IMR-90 (cell line): ENCODE measurements around the gene PPP1R12C. TPM values are rescaled to one million over a fixed set of nuclear protein-coding genes. Genes with fewer than 3 reads are reported as not detected.

Source experiments
- ATAC-seq: fragments of 200-7000 bp; cut with Tn5 transposase; 2 replicates; pipeline ENCODE4 v1.9.1; 2020; ENCODE audit warnings: low read depth, mild to moderate bottlenecking, moderate library complexity
- BruUV-seq: library from RNA; stranded (reverse); fragments of 400-500 nt; replicated peaks from 2 replicates; lab custom pipeline; 2021; lab: Mats Ljungman, UMichigan
- CTCF ChIA-PET: fragments of 300-600 bp; formaldehyde crosslinking; extraction: SDS; loops from one replicate; lab custom pipeline; 2021; ENCODE audit warnings: antibody characterized with exemption; lab: Yijun Ruan, JAX
- POLR2A ChIA-PET: fragments of 300-600 bp; sonication (Branson Sonifier 250); formaldehyde crosslinking; loops from one replicate; lab custom pipeline; 2022; ENCODE audit warnings: antibody characterized with exemption; ENCODE audit not compliant: unreplicated experiment; lab: Charles Lee
- DNase-seq: peaks from one replicate; pipeline ENCODE4 v3.0.0; 2013
- H2AFZ ChIP-seq: replicated peaks from 2 replicates; pipeline ENCODE3; 2013; ENCODE audit warnings: low read length, mild to moderate bottlenecking; ENCODE audit not compliant: poor library complexity
- H2AK5ac ChIP-seq: 2 replicates; pipeline ENCODE4 v1.6.1; 2013; ENCODE audit warnings: low read depth, low read length, inconsistent platforms
- H2AK9ac ChIP-seq: replicated peaks from 2 replicates; pipeline ENCODE3; 2013; ENCODE audit warnings: mild to moderate bottlenecking, low read depth, low read length, moderate library complexity; ENCODE audit not compliant: poor library complexity
- H2BK120ac ChIP-seq: 2 replicates; pipeline ENCODE4 v1.6.1; 2013; ENCODE audit warnings: low read depth, low read length, inconsistent platforms
- H2BK15ac ChIP-seq: 3 replicates; pipeline ENCODE4 v1.6.1; 2013; ENCODE audit warnings: low read depth, low read length, inconsistent platforms
- H2BK20ac ChIP-seq: 2 replicates; pipeline ENCODE4 v1.6.1; 2013; ENCODE audit warnings: low read depth, mild to moderate bottlenecking, inconsistent platforms, low read length, moderate library complexity
- H2BK5ac ChIP-seq: 2 replicates; pipeline ENCODE4 v1.6.1; 2013; ENCODE audit warnings: mild to moderate bottlenecking, low read depth, low read length, inconsistent platforms; ENCODE audit not compliant: poor library complexity, severe bottlenecking
- H3K14ac ChIP-seq: replicated peaks from 2 replicates; pipeline ENCODE4 v1.6.1; 2013; ENCODE audit warnings: low read depth, low read length, inconsistent platforms
- H3K18ac ChIP-seq: 2 replicates; pipeline ENCODE4 v1.6.1; 2013; ENCODE audit warnings: low read depth, low read length, control low read depth
- H3K23ac ChIP-seq: 2 replicates; pipeline ENCODE4 v1.6.1; 2013; ENCODE audit warnings: low read depth, low read length, inconsistent platforms
- H3K27ac ChIP-seq: 2 replicates; pipeline ENCODE4 v1.5.1; 2013; ENCODE audit warnings: mild to moderate bottlenecking, control low read depth, low read length; ENCODE audit not compliant: insufficient read depth
- H3K27me3 ChIP-seq: 2 replicates; pipeline ENCODE4 v1.6.1; 2013; ENCODE audit warnings: low read length; ENCODE audit not compliant: control insufficient read depth, insufficient read depth
- H3K36me3 ChIP-seq: 2 replicates; pipeline ENCODE4 v1.6.1; 2013; ENCODE audit warnings: low read length, mixed read lengths; ENCODE audit not compliant: control insufficient read depth, insufficient read depth
- H3K4ac ChIP-seq: 2 replicates; pipeline ENCODE4 v1.6.1; 2013; ENCODE audit warnings: low read depth, low read length, inconsistent platforms
- H3K4me1 ChIP-seq: 2 replicates; pipeline ENCODE4 v1.6.1; 2013; ENCODE audit warnings: low read length, mixed read lengths; ENCODE audit not compliant: control insufficient read depth, insufficient read depth
- H3K4me2 ChIP-seq: 2 replicates; pipeline ENCODE4 v1.6.1; 2013; ENCODE audit warnings: low read depth, mild to moderate bottlenecking, control low read depth, low read length, moderate library complexity
- H3K4me3 ChIP-seq: 2 replicates; pipeline ENCODE4 v1.5.1; 2013; ENCODE audit warnings: low read depth, mild to moderate bottlenecking, control low read depth, low read length, moderate library complexity; ENCODE audit not compliant: insufficient read depth
- H3K56ac ChIP-seq: 2 replicates; pipeline ENCODE4 v1.6.1; 2013; ENCODE audit warnings: low read length, inconsistent platforms; ENCODE audit not compliant: insufficient read depth; ENCODE audit errors: extremely low read depth
- H3K79me1 ChIP-seq, 2 experiments: 2 replicates each; pipeline ENCODE4 v1.6.1; 2013; ENCODE audit warnings: low read length in 2 of 2, inconsistent platforms in 1 of 2, low read depth in 1 of 2
- H3K9ac ChIP-seq: 2 replicates; pipeline ENCODE4 v1.6.1; 2013; ENCODE audit warnings: low read depth, low read length, control low read depth
- H3K9me1 ChIP-seq: 2 replicates; pipeline ENCODE4 v1.6.1; 2013; ENCODE audit warnings: low read length, inconsistent platforms; ENCODE audit not compliant: insufficient read depth
- H3K9me3 ChIP-seq: 2 replicates; pipeline ENCODE4 v1.6.1; 2013; ENCODE audit warnings: low read length; ENCODE audit not compliant: control insufficient read depth, insufficient read depth
- H4K20me1 ChIP-seq: 2 replicates; pipeline ENCODE4 v1.6.1; 2013; ENCODE audit warnings: low read length, inconsistent platforms; ENCODE audit not compliant: insufficient read depth
- H4K5ac ChIP-seq: 2 replicates; pipeline ENCODE4 v1.6.1; 2013; ENCODE audit warnings: mild to moderate bottlenecking, low read depth, low read length, control low read depth
- H4K8ac ChIP-seq, 2 experiments: 2 replicates each; pipeline ENCODE4 v1.6.1; 2013; ENCODE audit warnings: low read depth in 2 of 2, low read length in 2 of 2, control low read depth in 1 of 2, inconsistent platforms in 1 of 2
- H4K91ac ChIP-seq: 2 replicates; pipeline ENCODE4 v1.6.1; 2013; ENCODE audit warnings: low read depth, low read length, inconsistent platforms; ENCODE audit not compliant: insufficient read depth
- CHD1 ChIP-seq: IDR thresholded peaks from 2 replicates; pipeline ENCODE4 v1.6.1; 2012; ENCODE audit warnings: low read depth, low read length, improper control_type of control experiment
- MAFK ChIP-seq: IDR thresholded peaks from 2 replicates; pipeline ENCODE4 v1.6.1; 2012; ENCODE audit warnings: low read depth, low read length, improper control_type of control experiment
- RCOR1 ChIP-seq: IDR thresholded peaks from 2 replicates; pipeline ENCODE4 v1.6.1; 2012; ENCODE audit warnings: mild to moderate bottlenecking, low read length, improper control_type of control experiment; ENCODE audit not compliant: insufficient replicate concordance
- WGBS, 2 experiments: methylation state at CpG; one replicate each; pipeline versions ENCODE4 v1.1.5 to v1.1.7; 2013; ENCODE audit warnings: missing lambda C conversion rate in 2 of 2; ENCODE audit not compliant: insufficient read length in 1 of 2; ENCODE audit errors: extremely low coverage in 2 of 2; 5-methylcytosine and 5-hydroxymethylcytosine counted together
- dilution Hi-C: fragments of 300-500 bp; cut with HindIII; formaldehyde crosslinking; loops from one replicate; pipeline ENCODE4 v1.14.3; 2018; ENCODE audit warnings: low sequenced_read_pairs; ENCODE audit not compliant: unreplicated experiment
- in situ Hi-C: fragments of 300-500 bp; cut with MboI; formaldehyde crosslinking; loops from 3 replicates; pipeline ENCODE4 v1.14.3; 2019; ENCODE audit warnings: low sequenced_read_pairs, inconsistent platforms, mixed read lengths
- intact Hi-C: fragments of 100-400 bp; cut with micrococcal nuclease; formaldehyde crosslinking; loops from 2 replicates; pipeline ENCODE4 v1.10.0; 2022
- polyA plus RNA-seq, 3 experiments: library from polyadenylated mRNA; depleted of rRNA; stranded (reverse); fragments of >200 nt; gene quantifications; 2 replicates each; pipeline ENCODE4 v1.2.3, GENCODE V29; 2012; ENCODE audit warnings: low replicate concordance in 1 of 3
- total RNA-seq: library from RNA; depleted of rRNA; stranded (reverse); fragments of >200 nt; gene quantifications from 2 replicates; pipeline ENCODE4 v1.2.3, GENCODE V29; 2012
- TF ChIP-seq, protein P1 (sequence below): fragments of 150-350 bp; IDR thresholded peaks from 2 replicates; pipeline ENCODE4 v1.6.1; 2016; ENCODE audit warnings: low read depth, mild to moderate bottlenecking, low read length, moderate library complexity, borderline replicate concordance
- TF ChIP-seq, protein P2 (sequence below): fragments of 150-350 bp; IDR thresholded peaks from 2 replicates; pipeline ENCODE4 v1.6.1; 2017; ENCODE audit warnings: mild to moderate bottlenecking, antibody characterized with exemption, low read length, low read depth

The PPP1R12C gene
- total and polyA plus RNA-seq, 2 of the 4 experiments (the other 2 are of a cell fraction), result 21.5 to 81.4 TPM

DNA sequence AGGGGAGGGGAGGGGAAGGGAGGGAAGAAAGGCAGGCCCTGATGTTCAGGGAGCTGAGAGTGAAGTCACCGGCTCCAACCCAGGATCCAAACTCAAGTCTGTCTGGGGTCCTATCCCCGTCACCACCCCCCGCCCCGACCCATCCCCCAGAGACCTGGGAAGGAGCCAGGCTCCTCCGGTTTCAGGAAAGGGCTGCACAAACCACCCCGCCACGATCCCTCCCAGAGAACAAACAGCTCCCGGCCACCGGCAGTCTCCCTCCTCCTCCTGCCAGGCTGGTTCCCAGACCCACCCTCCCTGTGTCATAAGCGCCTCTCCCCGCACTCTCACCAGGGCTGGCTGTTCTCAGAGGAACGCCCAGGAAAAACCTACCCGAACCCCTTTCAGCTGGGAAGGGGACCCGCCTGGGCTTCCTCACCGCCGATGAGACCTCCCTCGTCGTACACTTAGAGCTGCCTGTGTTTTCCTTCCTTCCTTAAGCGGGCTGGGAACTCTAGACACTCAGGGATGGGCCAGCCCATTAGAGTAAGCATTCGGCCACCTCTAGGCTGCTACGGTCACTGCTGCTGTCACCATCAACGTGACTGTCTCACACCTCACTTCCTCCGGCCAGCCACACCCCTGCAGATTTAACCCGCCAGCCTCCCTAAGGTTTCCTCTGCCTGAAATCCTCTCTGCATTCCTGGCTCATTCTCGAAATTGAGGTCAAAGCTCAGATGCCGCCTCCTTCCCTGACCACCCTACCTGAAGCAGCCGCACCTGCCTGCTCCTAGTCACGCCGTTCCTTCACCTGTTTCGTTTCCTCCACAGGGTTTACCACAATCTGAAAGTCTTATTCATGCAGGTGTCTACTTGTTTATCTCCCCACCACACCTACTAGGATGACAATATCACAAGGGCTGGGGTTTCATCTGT is 48.2 kb downstream of the PPP1R12C start:
- dilution Hi-C loops, result no loop called here
- H3K18ac ChIP-seq, result no peak overlapping the region
- CTCF ChIA-PET, result no interaction called here
- DNase-seq (no peak), ATAC-seq (peak; percentile 57)
- H3K56ac ChIP-seq, result no peak overlapping the region
- no peak overlapping the region for H2BK20ac ChIP-seq
- peak overlapping the region; percentile 15; the same call in 1 of the 2 replicates for H3K4me3 ChIP-seq
- H2AK5ac ChIP-seq, result no peak overlapping the region
- H4K20me1 ChIP-seq, result no peaks in the 10 kb centered on the region
- POLR2A ChIA-PET, result no interaction called here
- peaks cover 26% of the 10 kb centered on the region for H3K27me3 ChIP-seq
- WGBS, 2 experiments, result 8% methylated on average over 8 of the region's 30 CpGs; no CpG with 5 or more reads in 1 of the 2 experiments
- H4K8ac ChIP-seq, result no peak overlapping the region
- intact Hi-C loops, result loop anchor here (10.0 kb wide), 1 partner anchor 594 kb away; the partner anchor contains the start of gene CDC42EP5
- H4K91ac ChIP-seq, result no peak overlapping the region
- no peak overlapping the region for H2BK15ac ChIP-seq
- no peaks in the 10 kb centered on the region for H3K79me1 ChIP-seq
- H2AK9ac ChIP-seq, result peak overlapping the region; percentile 57
- no peak overlapping the region for H3K27ac ChIP-seq
- H2BK5ac ChIP-seq, result no peak overlapping the region
- in situ Hi-C loops, result no loop called here
- no peak overlapping the region for H2BK120ac ChIP-seq
- no peaks in the 10 kb centered on the region for H3K9me1 ChIP-seq
- no peak overlapping the region for H3K9ac ChIP-seq
- no TSS peak for BruUV-seq
- H4K5ac ChIP-seq, result no peak overlapping the region
- no peak overlapping the region for H3K14ac ChIP-seq
- no peaks in the 10 kb centered on the region for H3K36me3 ChIP-seq
- H3K4me1 ChIP-seq, result peaks cover 5% of the 10 kb centered on the region; the same call in 1 of the 2 replicates
- H3K4me2 ChIP-seq, result peak overlapping the region; percentile 75
- 0 out of 2 replicates have a peak overlapping the region, but pooled peaks have one; percentile 12 for H3K23ac ChIP-seq
- TF ChIP-seq, protein P1, sequence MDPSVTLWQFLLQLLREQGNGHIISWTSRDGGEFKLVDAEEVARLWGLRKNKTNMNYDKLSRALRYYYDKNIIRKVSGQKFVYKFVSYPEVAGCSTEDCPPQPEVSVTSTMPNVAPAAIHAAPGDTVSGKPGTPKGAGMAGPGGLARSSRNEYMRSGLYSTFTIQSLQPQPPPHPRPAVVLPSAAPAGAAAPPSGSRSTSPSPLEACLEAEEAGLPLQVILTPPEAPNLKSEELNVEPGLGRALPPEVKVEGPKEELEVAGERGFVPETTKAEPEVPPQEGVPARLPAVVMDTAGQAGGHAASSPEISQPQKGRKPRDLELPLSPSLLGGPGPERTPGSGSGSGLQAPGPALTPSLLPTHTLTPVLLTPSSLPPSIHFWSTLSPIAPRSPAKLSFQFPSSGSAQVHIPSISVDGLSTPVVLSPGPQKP, result no peak
- no peak for TF ChIP-seq MAFK
- no peak for TF ChIP-seq CHD1
- TF ChIP-seq RCOR1, result no peak
- TF ChIP-seq, protein P2, sequence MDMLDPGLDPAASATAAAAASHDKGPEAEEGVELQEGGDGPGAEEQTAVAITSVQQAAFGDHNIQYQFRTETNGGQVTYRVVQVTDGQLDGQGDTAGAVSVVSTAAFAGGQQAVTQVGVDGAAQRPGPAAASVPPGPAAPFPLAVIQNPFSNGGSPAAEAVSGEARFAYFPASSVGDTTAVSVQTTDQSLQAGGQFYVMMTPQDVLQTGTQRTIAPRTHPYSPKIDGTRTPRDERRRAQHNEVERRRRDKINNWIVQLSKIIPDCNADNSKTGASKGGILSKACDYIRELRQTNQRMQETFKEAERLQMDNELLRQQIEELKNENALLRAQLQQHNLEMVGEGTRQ, result no peak
- H3K9me3 ChIP-seq, result peaks cover 3% of the 10 kb centered on the region
- H3K4ac ChIP-seq, result no peak overlapping the region
- H2AFZ ChIP-seq, result peak overlapping the region; percentile 12
